ENCODE results near the gene CCL3.
"Not testable (repeated sequence)": the region's sequence is repeated elsewhere in the genome, so short reads cannot be mapped to it uniquely, and the experiment has no call there.

Gene CCL3

GRCh38 chr17:36112572-36112971, 22.6 kb upstream of the CCL3 start:
- TF ChIP-seq SUZ12 (IDR thresholded peaks at IDR 0.05; ENCODE audit: extremely low read depth, insufficient read depth, insufficient read length), result no peak
- no peak for TF ChIP-seq ZNF274 (IDR thresholded peaks at IDR 0.05; ENCODE audit: low read depth, low read length)
- TF ChIP-seq YY1 (IDR thresholded peaks at IDR 0.05; ENCODE audit: insufficient read depth, insufficient read length), result no peak
- Histone ChIP-seq H3K27me3 (ENCODE audit: insufficient read depth, insufficient read length) (no peaks in the 10 kb centered on the region), H3K4me1 (ENCODE audit: insufficient read depth, insufficient read length) (no peaks in the 10 kb centered on the region), H3K4me3 (ENCODE audit: insufficient read length, low read depth) (no peak overlapping the region), H3K9ac (ENCODE audit: insufficient read length, low read depth) (no peak overlapping the region), H3K36me3 (ENCODE audit: insufficient read depth, insufficient read length, low read length) (no peaks in the 10 kb centered on the region), H3K9me3 (ENCODE audit: insufficient read depth, low read length) (peaks cover 10% of the 10 kb centered on the region; the same call in 1 of the 2 replicates)
- DNase-seq (ENCODE audit: low read depth, low spot score), result no peak

GRCh38 chr17:36111068-36111490, 21.1 kb upstream of the CCL3 start:
- no peaks in the 10 kb centered on the region for H3K27me3 ChIP-seq (ENCODE audit: insufficient read depth, insufficient read length)
- TF ChIP-seq SUZ12 (IDR thresholded peaks at IDR 0.05; ENCODE audit: extremely low read depth, insufficient read depth, insufficient read length), result no peak
- no peak for TF ChIP-seq ZNF274 (IDR thresholded peaks at IDR 0.05; ENCODE audit: low read depth, low read length)
- TF ChIP-seq YY1 (IDR thresholded peaks at IDR 0.05; ENCODE audit: insufficient read depth, insufficient read length), result no peak

GRCh38 chr17:36108265-36108664, 18.3 kb upstream of the CCL3 start:
- not testable (repeated sequence) for H3K4me1 ChIP-seq (ENCODE audit: insufficient read depth, insufficient read length); H3K9ac ChIP-seq (ENCODE audit: insufficient read length, low read depth); DNase-seq (ENCODE audit: low read depth, low spot score); H3K36me3 ChIP-seq (ENCODE audit: insufficient read depth, insufficient read length, low read length); H3K27me3 ChIP-seq (ENCODE audit: insufficient read depth, insufficient read length); H3K4me3 ChIP-seq (ENCODE audit: insufficient read length, low read depth)
- peaks cover 10% of the 10 kb centered on the region; the same call in 1 of the 2 replicates for H3K9me3 ChIP-seq (ENCODE audit: insufficient read depth, low read length)

More at GRCh38 chr17:36111068-36111490, 21.1 kb upstream of the CCL3 start:
- H3K9me3 ChIP-seq (ENCODE audit: insufficient read depth, low read length), result peaks cover 10% of the 10 kb centered on the region; the same call in 1 of the 2 replicates
- no peaks in the 10 kb centered on the region for H3K4me1 ChIP-seq (ENCODE audit: insufficient read depth, insufficient read length)
- no peaks in the 10 kb centered on the region for H3K36me3 ChIP-seq (ENCODE audit: insufficient read depth, insufficient read length, low read length)
- no peak overlapping the region for H3K4me3 ChIP-seq (ENCODE audit: insufficient read length, low read depth)
- no peak for DNase-seq (ENCODE audit: low read depth, low spot score)
- H3K9ac ChIP-seq (ENCODE audit: insufficient read length, low read depth), result no peak overlapping the region

- no peaks in the 10 kb centered on the region for H3K4me1 ChIP-seq (ENCODE audit: insufficient read depth, insufficient read length)
- no peaks in the 10 kb centered on the region for H3K36me3 ChIP-seq (ENCODE audit: insufficient read depth, insufficient read length, low read length)
- H3K27me3 ChIP-seq (ENCODE audit: insufficient read depth, insufficient read length), result no peaks in the 10 kb centered on the region
- H3K9ac ChIP-seq (ENCODE audit: insufficient read length, low read depth), result no peak overlapping the region
- peaks cover 5% of the 10 kb centered on the region; the same call in 1 of the 2 replicates for H3K9me3 ChIP-seq (ENCODE audit: insufficient read depth, low read length)
- TF ChIP-seq ZNF274 (IDR thresholded peaks at IDR 0.05; ENCODE audit: low read depth, low read length) (no peak), SUZ12 (IDR thresholded peaks at IDR 0.05; ENCODE audit: extremely low read depth, insufficient read depth, insufficient read length) (no peak), YY1 (IDR thresholded peaks at IDR 0.05; ENCODE audit: insufficient read depth, insufficient read length) (no peak)
- no peak for DNase-seq (ENCODE audit: low read depth, low spot score)
- no peak overlapping the region for H3K4me3 ChIP-seq (ENCODE audit: insufficient read length, low read depth)
These were observed 17.7 kb upstream of the CCL3 start for GRCh38 chr17:36107660-36108059.

- Histone ChIP-seq H3K36me3 (ENCODE audit: insufficient read depth, insufficient read length, low read length) (no peaks in the 10 kb centered on the region), H3K4me3 (ENCODE audit: insufficient read length, low read depth) (no peak overlapping the region), H3K27me3 (ENCODE audit: insufficient read depth, insufficient read length) (no peaks in the 10 kb centered on the region), H3K9ac (ENCODE audit: insufficient read length, low read depth) (no peak overlapping the region), H3K4me1 (ENCODE audit: insufficient read depth, insufficient read length) (no peaks in the 10 kb centered on the region), H3K9me3 (ENCODE audit: insufficient read depth, low read length) (no peaks in the 10 kb centered on the region; the same call in 1 of the 2 replicates)
- TF ChIP-seq ZNF274 (IDR thresholded peaks at IDR 0.05; ENCODE audit: low read depth, low read length), result no peak
- TF ChIP-seq SUZ12 (IDR thresholded peaks at IDR 0.05; ENCODE audit: extremely low read depth, insufficient read depth, insufficient read length), result no peak
- TF ChIP-seq YY1 (IDR thresholded peaks at IDR 0.05; ENCODE audit: insufficient read depth, insufficient read length), result no peak
- DNase-seq (ENCODE audit: low read depth, low spot score), result no peak
These were observed 16.5 kb upstream of the CCL3 start for GRCh38 chr17:36106493-36106835.

GRCh38 chr17:36105781-36106492, 16.0 kb upstream of the CCL3 start:
- Histone ChIP-seq H3K36me3 (ENCODE audit: insufficient read depth, insufficient read length, low read length) (no peaks in the 10 kb centered on the region), H3K27me3 (ENCODE audit: insufficient read depth, insufficient read length) (no peaks in the 10 kb centered on the region), H3K4me3 (ENCODE audit: insufficient read length, low read depth) (no peak overlapping the region), H3K9me3 (ENCODE audit: insufficient read depth, low read length) (no peaks in the 10 kb centered on the region), H3K9ac (ENCODE audit: insufficient read length, low read depth) (no peak overlapping the region), H3K4me1 (ENCODE audit: insufficient read depth, insufficient read length) (no peaks in the 10 kb centered on the region)
- no peak for TF ChIP-seq SUZ12 (IDR thresholded peaks at IDR 0.05; ENCODE audit: extremely low read depth, insufficient read depth, insufficient read length)
- no peak for TF ChIP-seq YY1 (IDR thresholded peaks at IDR 0.05; ENCODE audit: insufficient read depth, insufficient read length)
- TF ChIP-seq ZNF274 (IDR thresholded peaks at IDR 0.05; ENCODE audit: low read depth, low read length), result no peak
- DNase-seq (ENCODE audit: low read depth, low spot score), result no peak

- H3K4me1 ChIP-seq (ENCODE audit: insufficient read depth, insufficient read length), result no peaks in the 10 kb centered on the region
- no peak overlapping the region for H3K9ac ChIP-seq (ENCODE audit: insufficient read length, low read depth)
- no peak for DNase-seq (ENCODE audit: low read depth, low spot score)
- no peak overlapping the region for H3K4me3 ChIP-seq (ENCODE audit: insufficient read length, low read depth)
- H3K9me3 ChIP-seq (ENCODE audit: insufficient read depth, low read length), result no peaks in the 10 kb centered on the region
- H3K36me3 ChIP-seq (ENCODE audit: insufficient read depth, insufficient read length, low read length), result no peaks in the 10 kb centered on the region
- H3K27me3 ChIP-seq (ENCODE audit: insufficient read depth, insufficient read length), result no peaks in the 10 kb centered on the region
- TF ChIP-seq ZNF274 (IDR thresholded peaks at IDR 0.05; ENCODE audit: low read depth, low read length), result no peak
- no peak for TF ChIP-seq YY1 (IDR thresholded peaks at IDR 0.05; ENCODE audit: insufficient read depth, insufficient read length)
- TF ChIP-seq SUZ12 (IDR thresholded peaks at IDR 0.05; ENCODE audit: extremely low read depth, insufficient read depth, insufficient read length), result no peak
These were observed 14.8 kb upstream of the CCL3 start for GRCh38 chr17:36104701-36105181.

- not testable (repeated sequence) for DNase-seq (ENCODE audit: low read depth, low spot score); H3K9ac ChIP-seq (ENCODE audit: insufficient read length, low read depth); H3K4me3 ChIP-seq (ENCODE audit: insufficient read length, low read depth); H3K4me1 ChIP-seq (ENCODE audit: insufficient read depth, insufficient read length); H3K36me3 ChIP-seq (ENCODE audit: insufficient read depth, insufficient read length, low read length); H3K9me3 ChIP-seq (ENCODE audit: insufficient read depth, low read length); H3K27me3 ChIP-seq (ENCODE audit: insufficient read depth, insufficient read length)
These were observed 14.3 kb upstream of the CCL3 start for GRCh38 chr17:36104246-36104645.

- not testable (repeated sequence) for H3K9ac ChIP-seq (ENCODE audit: insufficient read length, low read depth); H3K27me3 ChIP-seq (ENCODE audit: insufficient read depth, insufficient read length); H3K4me3 ChIP-seq (ENCODE audit: insufficient read length, low read depth); H3K4me1 ChIP-seq (ENCODE audit: insufficient read depth, insufficient read length); H3K9me3 ChIP-seq (ENCODE audit: insufficient read depth, low read length); H3K36me3 ChIP-seq (ENCODE audit: insufficient read depth, insufficient read length, low read length); DNase-seq (ENCODE audit: low read depth, low spot score)
These were observed 13.5 kb upstream of the CCL3 start, which contains the start of gene CCL4 for GRCh38 chr17:36103401-36103975. CCL4 (plus strand) TSS chr17:36103827; CDS start chr17:36103906, 79 bp downstream.

GRCh38 chr17:36099004-36099403, 9.1 kb upstream of the CCL3 start:
- not testable (repeated sequence) for H3K9me3 ChIP-seq (ENCODE audit: insufficient read depth, low read length); H3K9ac ChIP-seq (ENCODE audit: insufficient read length, low read depth); H3K4me3 ChIP-seq (ENCODE audit: insufficient read length, low read depth); H3K4me1 ChIP-seq (ENCODE audit: insufficient read depth, insufficient read length); DNase-seq (ENCODE audit: low read depth, low spot score); H3K36me3 ChIP-seq (ENCODE audit: insufficient read depth, insufficient read length, low read length); H3K27me3 ChIP-seq (ENCODE audit: insufficient read depth, insufficient read length)
